Muscle layer of duodenum (tissue), 2 donors: Measurements from ENCODE around the gene RGS19.

Experiments
- H3K27ac ChIP-seq: one replicate; pipeline ENCODE4 v1.7.0; 2013; ENCODE audit warnings: mild to moderate bottlenecking, low read length
- H3K27me3 ChIP-seq: one replicate; pipeline ENCODE4 v1.7.0; 2013; ENCODE audit warnings: low read depth, mild to moderate bottlenecking, control low read depth, low read length
- H3K36me3 ChIP-seq, 2 donors: one replicate each; pipeline ENCODE4 v1.7.0; 2013; ENCODE audit warnings: low read length in 2 of 2, control low read depth in 1 of 2, mild to moderate bottlenecking in 1 of 2; ENCODE audit not compliant: insufficient read depth in 2 of 2, control insufficient read depth in 1 of 2
- H3K4me1 ChIP-seq, 2 donors: one replicate each; pipeline ENCODE4 v1.7.0; 2013; ENCODE audit warnings: low read length in 2 of 2, mild to moderate bottlenecking in 2 of 2, control low read depth in 1 of 2, moderate library complexity in 1 of 2; ENCODE audit not compliant: insufficient read depth in 2 of 2, control insufficient read depth in 1 of 2
- H3K4me3 ChIP-seq, 2 donors: one replicate each; pipeline ENCODE4 v1.7.0; 2013; ENCODE audit warnings: low read length in 2 of 2, low read depth in 1 of 2, mild to moderate bottlenecking in 1 of 2
- H3K9me3 ChIP-seq, 2 donors: one replicate each; pipeline ENCODE4 v1.7.0; 2013; ENCODE audit warnings: low read length in 2 of 2, control low read depth in 1 of 2, mild to moderate bottlenecking in 1 of 2; ENCODE audit not compliant: control insufficient read depth in 1 of 2
- donor health status: healthy.

The RGS19 gene

DNA sequence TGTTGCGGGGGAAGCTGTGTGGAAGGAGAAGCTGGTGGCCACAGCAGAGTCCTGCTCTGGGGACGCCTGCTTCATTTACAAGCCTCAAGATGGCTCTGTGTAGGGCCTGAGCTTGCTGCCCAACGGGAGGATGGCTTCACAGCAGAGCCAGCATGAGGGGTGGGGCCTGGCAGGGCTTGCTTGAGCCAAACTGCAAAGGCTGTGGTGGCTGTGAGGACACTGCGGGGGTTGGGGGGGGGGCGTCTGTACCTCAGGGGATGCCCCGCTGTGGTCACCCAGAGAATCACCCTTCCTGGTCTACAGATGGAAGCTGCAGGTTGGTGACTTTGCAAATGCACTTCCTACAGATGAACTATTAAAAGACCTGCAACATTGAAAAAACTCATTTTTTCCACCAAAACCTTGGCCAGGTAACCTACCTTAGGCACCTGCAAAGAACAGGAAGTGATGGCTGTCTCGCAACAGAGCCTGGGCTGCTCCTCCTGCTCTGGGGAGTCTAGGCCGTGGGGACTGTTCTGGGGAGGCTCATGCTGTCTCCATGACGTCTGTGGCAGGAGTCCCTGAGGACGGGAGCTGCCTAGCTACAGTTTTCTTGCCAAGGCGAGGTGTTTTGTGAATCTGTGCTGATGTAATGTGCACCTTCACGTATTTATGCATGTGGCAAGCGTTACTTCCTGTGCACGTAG is 20.7 kb upstream of the RGS19 start:
- Histone ChIP-seq H3K4me1 (peaks cover 0 to 7% of the 10 kb centered on the region in 2 donors), H3K4me3 (no peak overlapping the region), H3K27me3 (peaks cover 25% of the 10 kb centered on the region), H3K9me3 (no peaks in the 10 kb centered on the region), H3K27ac (no peak overlapping the region), H3K36me3 (no peaks in the 10 kb centered on the region)

DNA sequence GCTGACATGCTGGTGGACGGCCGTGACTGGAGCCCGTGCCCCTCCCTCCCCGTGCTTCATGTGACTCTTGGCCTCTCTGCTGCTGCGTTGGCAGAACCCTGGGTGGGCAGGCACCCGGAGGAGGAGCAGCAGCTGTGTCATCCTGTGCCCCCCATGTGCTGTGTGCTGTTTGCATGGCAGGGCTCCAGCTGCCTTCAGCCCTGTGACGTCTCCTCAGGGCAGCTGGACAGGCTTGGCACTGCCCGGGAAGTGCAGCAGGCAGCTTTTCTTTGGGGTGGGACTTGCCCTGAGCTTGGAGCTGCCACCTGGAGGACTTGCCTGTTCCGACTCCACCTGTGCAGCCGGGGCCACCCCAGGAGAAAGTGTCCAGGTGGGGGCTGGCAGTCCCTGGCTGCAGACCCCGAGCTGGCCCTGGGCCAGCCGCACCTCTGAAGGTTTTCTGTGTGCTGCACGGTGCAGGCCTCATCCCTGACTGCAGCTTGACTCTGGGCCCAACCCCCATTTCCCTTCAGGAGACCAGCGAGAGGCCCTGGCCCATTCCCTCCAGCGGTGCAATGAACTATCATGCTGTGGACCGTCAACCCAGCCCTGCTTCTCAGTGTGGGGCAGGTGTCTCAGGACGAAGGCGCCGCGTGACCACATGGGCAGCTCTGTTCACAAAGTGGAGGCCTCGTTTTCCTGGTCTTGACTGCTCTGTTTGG is 19.9 kb upstream of the RGS19 start:
- peaks cover 25% of the 10 kb centered on the region for H3K27me3 ChIP-seq
- no peak overlapping the region for H3K27ac ChIP-seq

DNA sequence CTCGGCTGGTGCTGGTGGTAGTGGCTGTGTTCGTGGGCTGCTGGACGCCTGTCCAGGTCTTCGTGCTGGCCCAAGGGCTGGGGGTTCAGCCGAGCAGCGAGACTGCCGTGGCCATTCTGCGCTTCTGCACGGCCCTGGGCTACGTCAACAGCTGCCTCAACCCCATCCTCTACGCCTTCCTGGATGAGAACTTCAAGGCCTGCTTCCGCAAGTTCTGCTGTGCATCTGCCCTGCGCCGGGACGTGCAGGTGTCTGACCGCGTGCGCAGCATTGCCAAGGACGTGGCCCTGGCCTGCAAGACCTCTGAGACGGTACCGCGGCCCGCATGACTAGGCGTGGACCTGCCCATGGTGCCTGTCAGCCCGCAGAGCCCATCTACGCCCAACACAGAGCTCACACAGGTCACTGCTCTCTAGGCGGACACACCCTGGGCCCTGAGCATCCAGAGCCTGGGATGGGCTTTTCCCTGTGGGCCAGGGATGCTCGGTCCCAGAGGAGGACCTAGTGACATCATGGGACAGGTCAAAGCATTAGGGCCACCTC is 19.2 kb upstream of the RGS19 start:
- Histone ChIP-seq H3K4me3 (no peak overlapping the region), H3K27ac (no peak overlapping the region), H3K4me1 (peaks cover 0 to 7% of the 10 kb centered on the region in 2 donors), H3K36me3 (no peaks in the 10 kb centered on the region), H3K27me3 (peaks cover 25% of the 10 kb centered on the region), H3K9me3 (no peaks in the 10 kb centered on the region)

More for the DNA sequence above, 19.9 kb upstream of the RGS19 start:
- Histone ChIP-seq H3K4me1 (peaks cover 0 to 7% of the 10 kb centered on the region in 2 donors), H3K4me3 (no peak overlapping the region), H3K36me3 (no peaks in the 10 kb centered on the region), H3K9me3 (no peaks in the 10 kb centered on the region)

DNA sequence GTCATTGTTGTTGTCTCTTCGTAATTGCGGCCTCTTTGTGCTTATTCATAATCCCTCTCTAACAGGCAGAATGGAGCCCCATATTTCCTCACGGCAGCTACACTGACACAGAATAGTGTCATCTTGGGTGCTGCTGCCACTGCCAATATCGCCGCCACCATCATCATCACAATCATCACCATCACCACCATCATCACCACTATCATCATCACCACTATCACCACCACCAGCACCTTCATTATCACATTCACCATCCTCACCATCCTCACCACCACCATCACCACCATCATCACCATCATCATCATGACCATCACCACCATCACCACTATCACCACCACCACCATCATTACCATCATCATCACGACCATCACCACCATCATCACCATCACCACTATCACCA is 17.2 kb upstream of the RGS19 start:
- no peaks in the 10 kb centered on the region for H3K36me3 ChIP-seq
- no peaks in the 10 kb centered on the region for H3K9me3 ChIP-seq
- H3K4me1 ChIP-seq = no peaks in the 10 kb centered on the region
- no peak overlapping the region for H3K4me3 ChIP-seq
- no peak overlapping the region for H3K27ac ChIP-seq
- peaks cover 15% of the 10 kb centered on the region for H3K27me3 ChIP-seq

DNA sequence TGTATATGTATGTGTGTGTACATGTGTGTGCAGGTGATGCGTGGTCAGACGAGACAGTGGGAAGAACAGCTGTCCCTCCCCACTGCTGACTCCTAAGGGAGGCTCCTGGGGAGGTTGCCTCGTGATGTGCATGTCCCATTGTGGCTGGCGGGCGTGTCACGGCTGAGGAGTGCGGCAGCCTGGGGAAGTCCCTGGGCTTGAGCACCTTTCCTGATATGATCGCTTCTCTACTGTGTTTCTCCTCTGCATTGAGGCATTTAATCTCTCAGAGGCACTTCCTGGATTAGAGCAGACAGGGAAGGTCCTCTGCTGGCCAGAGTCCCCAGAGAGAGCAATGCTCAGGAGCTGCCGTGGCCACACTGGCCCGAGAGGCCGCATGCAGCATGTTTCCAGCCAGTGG is 16.6 kb upstream of the RGS19 start:
- H3K27ac ChIP-seq = no peak overlapping the region
- H3K9me3 ChIP-seq = no peaks in the 10 kb centered on the region
- H3K4me3 ChIP-seq = no peak overlapping the region
- no peaks in the 10 kb centered on the region for H3K4me1 ChIP-seq
- H3K27me3 ChIP-seq = peaks cover 9% of the 10 kb centered on the region
- no peaks in the 10 kb centered on the region for H3K36me3 ChIP-seq

DNA sequence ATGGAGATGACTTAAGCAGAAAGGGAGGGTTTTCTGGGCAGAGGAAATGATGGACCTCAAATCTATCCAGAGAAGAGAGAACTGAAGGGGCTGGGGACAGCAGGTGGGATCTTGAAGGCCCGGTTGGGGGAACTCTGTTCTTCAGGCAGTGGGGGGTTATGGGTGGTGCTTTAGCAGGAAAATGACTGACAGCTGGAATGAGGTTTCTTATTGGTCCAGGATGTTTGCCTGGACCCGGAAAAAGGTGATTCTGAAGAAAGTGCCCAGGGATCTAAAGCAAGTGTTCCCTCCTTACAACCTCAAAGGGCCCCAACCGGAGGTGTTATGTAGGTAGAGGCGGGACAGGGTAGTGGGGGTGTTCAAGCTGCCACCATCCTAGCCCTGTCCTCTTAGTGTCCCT is 16.1 kb upstream of the RGS19 start:
- Histone ChIP-seq H3K27me3 (peaks cover 4% of the 10 kb centered on the region), H3K4me3 (no peak overlapping the region), H3K9me3 (no peaks in the 10 kb centered on the region), H3K27ac (no peak overlapping the region), H3K4me1 (no peaks in the 10 kb centered on the region), H3K36me3 (no peaks in the 10 kb centered on the region)

DNA sequence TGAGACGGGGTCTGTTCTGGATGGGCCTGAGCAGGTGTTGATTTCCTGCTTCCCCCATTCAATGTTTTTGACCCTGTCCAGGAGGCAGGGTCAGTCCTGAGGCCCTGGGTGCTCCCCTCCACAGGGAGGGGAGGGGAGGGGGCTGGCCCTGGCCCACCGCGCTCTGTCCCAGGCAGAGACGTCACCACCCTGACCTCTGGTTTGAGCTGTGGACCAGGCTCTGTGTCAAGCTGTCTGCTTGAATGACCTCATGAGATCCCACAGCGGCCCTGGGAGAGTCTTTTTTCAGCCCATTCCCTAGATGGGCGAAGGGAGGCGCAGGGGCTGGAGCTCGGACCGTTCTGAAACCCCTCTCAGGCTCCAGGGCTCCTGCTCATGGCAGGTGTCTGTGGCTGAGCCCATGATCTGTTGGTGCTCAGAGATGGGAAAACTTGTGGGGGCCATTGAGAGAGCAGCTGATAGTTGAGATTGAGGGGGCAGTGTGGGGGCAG is 13.7 kb upstream of the RGS19 start:
- H3K4me3 ChIP-seq = no peak overlapping the region
- H3K27me3 ChIP-seq = no peaks in the 10 kb centered on the region
- H3K27ac ChIP-seq = no peak overlapping the region
- no peaks in the 10 kb centered on the region for H3K36me3 ChIP-seq
- no peaks in the 10 kb centered on the region for H3K9me3 ChIP-seq
- H3K4me1 ChIP-seq = no peaks in the 10 kb centered on the region

DNA sequence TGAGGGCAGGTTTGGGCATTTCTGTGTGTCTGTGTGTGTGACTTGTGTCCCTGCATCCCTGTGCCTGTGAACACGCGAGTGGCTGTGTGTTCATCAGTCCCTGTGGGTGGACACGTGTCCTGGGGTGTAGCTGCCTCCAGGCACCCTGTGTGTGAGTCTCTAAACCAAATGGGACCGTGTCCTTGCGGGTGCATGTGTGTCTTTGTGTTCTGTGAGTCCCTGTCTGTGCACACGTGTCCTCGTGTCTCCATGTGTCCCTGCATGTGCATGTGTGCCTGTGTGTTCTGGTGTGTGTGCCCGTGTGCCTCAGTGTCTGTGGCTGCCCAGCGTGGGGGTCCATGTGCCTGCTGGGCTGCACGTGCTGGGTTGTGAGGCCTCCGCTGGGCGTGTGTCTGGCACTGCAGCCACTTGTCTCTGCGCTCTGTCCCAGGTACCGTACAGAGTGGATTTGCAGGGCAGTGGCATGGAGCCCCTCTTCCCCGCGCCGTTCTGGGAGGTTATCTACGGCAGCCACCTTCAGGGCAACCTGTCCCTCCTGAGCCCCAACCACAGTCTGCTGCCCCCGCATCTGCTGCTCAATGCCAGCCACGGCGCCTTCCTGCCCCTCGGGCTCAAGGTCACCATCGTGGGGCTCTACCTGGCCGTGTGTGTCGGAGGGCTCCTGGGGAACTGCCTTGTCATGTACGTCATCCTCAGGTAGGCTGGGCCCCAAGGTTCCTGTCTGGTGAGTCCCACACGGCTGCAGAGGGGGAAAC is 13.1 kb upstream of the RGS19 start:
- Histone ChIP-seq H3K9me3 (peaks cover 0 to 4% of the 10 kb centered on the region in 2 donors), H3K36me3 (no peaks in the 10 kb centered on the region), H3K27ac (no peak overlapping the region), H3K27me3 (no peaks in the 10 kb centered on the region), H3K4me3 (no peak overlapping the region), H3K4me1 (no peaks in the 10 kb centered on the region)

DNA sequence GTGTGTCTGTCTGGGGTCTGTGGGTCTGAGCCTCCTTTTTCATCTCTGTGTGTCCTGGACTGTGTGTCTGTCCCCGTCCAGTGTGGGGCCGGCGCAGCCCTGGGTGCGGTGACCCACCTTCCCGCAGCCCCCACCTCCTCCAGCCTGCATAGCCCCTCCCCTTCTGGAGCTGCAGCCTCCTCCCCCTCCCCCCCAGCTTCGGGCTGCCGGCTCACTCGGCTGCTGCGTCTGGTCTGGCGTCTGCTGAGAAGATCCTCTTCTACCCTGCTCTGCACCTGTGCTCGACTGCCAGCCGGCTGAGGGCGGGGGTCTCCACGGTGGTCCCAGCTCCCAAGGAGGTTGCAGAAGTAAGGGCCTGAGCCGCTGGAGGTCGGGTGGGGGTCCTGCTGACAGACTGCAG is 12.5 kb upstream of the RGS19 start:
- no peaks in the 10 kb centered on the region for H3K27me3 ChIP-seq
- H3K4me1 ChIP-seq = no peaks in the 10 kb centered on the region
- no peak overlapping the region for H3K4me3 ChIP-seq
- H3K27ac ChIP-seq = no peak overlapping the region
- H3K9me3 ChIP-seq = peaks cover 0 to 7% of the 10 kb centered on the region in 2 donors
- H3K36me3 ChIP-seq = no peaks in the 10 kb centered on the region

DNA sequence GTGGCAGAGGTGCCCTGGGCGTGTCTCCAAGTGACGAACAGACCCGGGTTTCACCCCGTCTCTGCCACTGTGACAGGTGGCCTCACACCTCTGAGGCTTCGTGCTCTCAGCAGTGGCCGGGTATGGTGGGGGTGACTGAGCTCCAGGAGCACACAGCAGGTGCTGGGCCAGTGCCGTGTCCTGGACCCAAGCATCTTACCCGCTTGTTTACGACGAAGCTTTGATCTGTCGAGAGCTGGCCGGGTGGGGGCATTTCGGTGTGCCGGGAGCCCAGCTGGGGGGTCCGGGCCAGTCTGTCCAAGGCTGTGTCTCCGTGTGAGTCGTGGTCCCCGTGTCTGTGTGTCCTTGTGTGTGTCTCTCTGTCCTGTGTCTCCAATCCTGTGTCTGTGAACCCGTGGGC is 12.0 kb upstream of the RGS19 start:
- no peak overlapping the region for H3K4me3 ChIP-seq
- no peaks in the 10 kb centered on the region for H3K36me3 ChIP-seq
- H3K27ac ChIP-seq = no peak overlapping the region
- peaks cover 0 to 7% of the 10 kb centered on the region in 2 donors for H3K9me3 ChIP-seq
- H3K4me1 ChIP-seq = no peaks in the 10 kb centered on the region
- no peaks in the 10 kb centered on the region for H3K27me3 ChIP-seq

DNA sequence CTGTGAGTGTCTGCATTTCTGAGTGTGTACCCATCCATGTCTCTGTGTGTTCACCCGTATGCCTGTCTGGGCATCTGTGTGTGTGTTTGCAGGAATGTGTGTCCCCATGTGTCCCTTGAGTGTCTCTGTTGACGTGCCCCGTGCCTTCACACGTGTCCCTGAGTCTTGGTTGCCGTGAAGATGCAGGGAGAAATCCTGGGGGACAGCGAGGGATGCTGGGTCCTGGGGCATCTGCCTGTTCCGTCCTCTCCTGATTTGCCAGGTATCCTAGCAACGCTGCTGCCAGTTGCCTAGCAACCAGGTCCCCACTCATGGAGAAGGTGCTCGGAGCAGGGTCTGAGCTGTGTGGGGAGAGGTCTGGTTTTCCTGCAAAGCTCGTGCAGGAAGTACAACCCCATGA is 10.8 kb upstream of the RGS19 start:
- H3K36me3 ChIP-seq = no peaks in the 10 kb centered on the region
- H3K4me1 ChIP-seq = no peaks in the 10 kb centered on the region
- peaks cover 1% of the 10 kb centered on the region for H3K27me3 ChIP-seq
- no peak overlapping the region for H3K27ac ChIP-seq
- no peak overlapping the region for H3K4me3 ChIP-seq
- H3K9me3 ChIP-seq = peaks cover 0 to 7% of the 10 kb centered on the region in 2 donors
